H1 (cell line): Measurements from ENCODE around the gene FCAMR. TPM values are rescaled to one million over a fixed set of nuclear protein-coding genes. Genes with fewer than 3 reads are reported as not detected.

ENCODE experiments used
- CTCF ChIA-PET: fragments of 300-600 bp; sonication (Branson Sonifier 250); formaldehyde crosslinking; loops from one replicate; lab custom pipeline; 2021; ENCODE audit not compliant: partially characterized antibody; lab: Charles Lee
- POLR2A ChIA-PET: fragments of 300-600 bp; sonication (Branson Sonifier 250); formaldehyde crosslinking; loops from one replicate; lab custom pipeline; 2021; ENCODE audit warnings: inconsistent platforms; ENCODE audit not compliant: partially characterized antibody; lab: Charles Lee
- DNase-seq, 2 experiments: peaks; one replicate each; pipeline versions ENCODE4 v3.0.0 to v3.0.0-alpha.2; 2010 to 2022; ENCODE audit warnings: low spot score in 2 of 2, low read depth in 1 of 2, mixed read lengths in 1 of 2
- FAIRE-seq: peaks from 2 replicates; lab custom pipeline; 2011; peaks lifted over from hg19 to GRCh38; lab: Jason Lieb, UNC
- H2AFZ ChIP-seq: 2 replicates; pipeline ENCODE4 v1.8.1; 2012; ENCODE audit warnings: low read length, inconsistent platforms
- H2AK5ac ChIP-seq: 2 replicates; pipeline ENCODE4 v1.6.1; 2013; ENCODE audit warnings: low read depth, low read length
- H2BK120ac ChIP-seq: replicated peaks from 2 replicates; pipeline ENCODE3; 2013; ENCODE audit warnings: low read depth, low read length, inconsistent platforms
- H2BK12ac ChIP-seq: 2 replicates; pipeline ENCODE4 v1.6.1; 2013; ENCODE audit warnings: low read depth, low read length
- H2BK15ac ChIP-seq: 2 replicates; pipeline ENCODE4 v1.6.1; 2013; ENCODE audit warnings: low read length
- H2BK20ac ChIP-seq: 2 replicates; pipeline ENCODE4 v1.6.1; 2013; ENCODE audit warnings: low read length
- H2BK5ac ChIP-seq: 2 replicates; pipeline ENCODE4 v1.6.1; 2013; ENCODE audit warnings: low read depth, low read length
- H3K14ac ChIP-seq: 2 replicates; pipeline ENCODE4 v1.6.1; 2013; ENCODE audit warnings: inconsistent platforms; ENCODE audit not compliant: insufficient read length
- H3K18ac ChIP-seq: 2 replicates; pipeline ENCODE4 v1.6.1; 2013; ENCODE audit warnings: low read length; ENCODE audit errors: extremely low read depth
- H3K23ac ChIP-seq: 2 replicates; pipeline ENCODE4 v1.6.1; 2013; ENCODE audit warnings: inconsistent platforms; ENCODE audit not compliant: insufficient read length
- H3K23me2 ChIP-seq: 2 replicates; pipeline ENCODE4 v1.6.1; 2013; ENCODE audit warnings: low read depth, low read length
- H3K27ac ChIP-seq: 2 replicates; pipeline ENCODE4 v1.6.1; 2011; ENCODE audit warnings: low read depth, low read length, inconsistent platforms
- H3K27me3 ChIP-seq, 4 experiments: replicated peaks in 1 of 4; 1 replicate in 1 of 4; 2 replicates in 3 of 4; pipeline versions ENCODE4 v1.6.1 to v1.8.1; 2011 to 2013; ENCODE audit warnings: low read length in 3 of 4, mild to moderate bottlenecking in 3 of 4, inconsistent platforms in 2 of 4, mixed read lengths in 2 of 4, moderate library complexity in 1 of 4; ENCODE audit not compliant: control insufficient read depth in 3 of 4, insufficient read depth in 3 of 4; ENCODE audit errors: extremely low read depth in 1 of 4
- H3K36me3 ChIP-seq, 4 experiments: 2 replicates each; pipeline versions ENCODE4 v1.6.1 to v1.8.1; 2011 to 2013; ENCODE audit warnings: mild to moderate bottlenecking in 4 of 4, low read length in 3 of 4, moderate library complexity in 2 of 4, control low read depth in 1 of 4, inconsistent platforms in 1 of 4; ENCODE audit not compliant: insufficient read depth in 4 of 4, control insufficient read depth in 2 of 4
- H3K4ac ChIP-seq: replicated peaks from 2 replicates; pipeline ENCODE3; 2013; ENCODE audit warnings: low read length, low read depth, mixed read lengths, inconsistent platforms; ENCODE audit not compliant: insufficient read length
- H3K4me1 ChIP-seq, 4 experiments: replicated peaks in 1 of 4; 1 replicate in 1 of 4; 2 replicates in 3 of 4; pipeline versions ENCODE4 v1.6.1 to v1.8.1; 2011 to 2013; ENCODE audit warnings: low read length in 3 of 4, inconsistent platforms in 2 of 4, mixed read lengths in 1 of 4; ENCODE audit not compliant: insufficient read depth in 4 of 4, control insufficient read depth in 3 of 4
- H3K4me2 ChIP-seq, 2 experiments: 2 replicates each; pipeline versions ENCODE4 v1.6.1 to v1.8.1; 2011 to 2013; ENCODE audit warnings: low read depth in 2 of 2, low read length in 2 of 2, control low read depth in 1 of 2, inconsistent platforms in 1 of 2, mild to moderate bottlenecking in 1 of 2; ENCODE audit not compliant: insufficient read depth in 1 of 2
- H3K4me3 ChIP-seq, 4 experiments: fragments of 200-600, 300-600 bp in 1 of 4; sonication (generic), shearing (Covaris generic), sonication (Bioruptor Twin) in 1 of 4; 2 replicates each; pipeline versions ENCODE4 v1.5.1 to v1.8.1; 2011 to 2016; ENCODE audit warnings: low read length in 4 of 4, low read depth in 3 of 4, control low read depth in 2 of 4, inconsistent platforms in 2 of 4, mild to moderate bottlenecking in 2 of 4, mixed read lengths in 1 of 4, moderate library complexity in 1 of 4; ENCODE audit not compliant: insufficient read depth in 2 of 4; ENCODE audit errors: extremely low read depth in 1 of 4
- H3K56ac ChIP-seq: replicated peaks from 2 replicates; pipeline ENCODE3; 2013; ENCODE audit warnings: low read depth, mild to moderate bottlenecking, mixed read lengths, low read length, inconsistent platforms; ENCODE audit not compliant: insufficient read length
- H3K79me1 ChIP-seq: 2 replicates; pipeline ENCODE4 v1.6.1; 2013; ENCODE audit warnings: low read depth, low read length, control low read depth
- H3K79me2 ChIP-seq, 2 experiments: 2 replicates each; pipeline versions ENCODE4 v1.6.1 to v1.8.1; 2012 to 2013; ENCODE audit warnings: low read length in 2 of 2, mild to moderate bottlenecking in 2 of 2, inconsistent platforms in 1 of 2; ENCODE audit not compliant: insufficient read depth in 2 of 2, control insufficient read depth in 1 of 2
- H3K9ac ChIP-seq, 4 experiments: replicated peaks in 1 of 4; 1 replicate in 1 of 4; 2 replicates in 3 of 4; pipeline versions ENCODE4 v1.6.1 to v1.8.1; 2011 to 2013; ENCODE audit warnings: low read depth in 3 of 4, low read length in 3 of 4, control low read depth in 2 of 4, mild to moderate bottlenecking in 2 of 4, moderate library complexity in 2 of 4, inconsistent platforms in 1 of 4; ENCODE audit errors: extremely low read depth in 1 of 4
- H3K9me3 ChIP-seq, 2 experiments: 2 replicates each; pipeline versions ENCODE4 v1.6.1 to v1.8.1; 2012 to 2013; ENCODE audit warnings: mild to moderate bottlenecking in 2 of 2, moderate library complexity in 2 of 2, control low read depth in 1 of 2, inconsistent platforms in 1 of 2, low read depth in 1 of 2, low read length in 1 of 2, mixed read lengths in 1 of 2; ENCODE audit not compliant: insufficient read depth in 2 of 2
- H4K20me1 ChIP-seq, 2 experiments: replicated peaks in 1 of 2; 2 replicates each; pipeline versions ENCODE3 to v1.8.1; 2011 to 2013; ENCODE audit warnings: inconsistent platforms in 2 of 2, low read length in 2 of 2, mild to moderate bottlenecking in 1 of 2; ENCODE audit not compliant: insufficient read depth in 2 of 2, control insufficient read depth in 1 of 2
- H4K5ac ChIP-seq: 2 replicates; pipeline ENCODE4 v1.6.1; 2013; ENCODE audit warnings: low read length, low read depth, mixed read lengths, inconsistent platforms; ENCODE audit not compliant: insufficient read length
- H4K8ac ChIP-seq: 2 replicates; pipeline ENCODE4 v1.8.0; 2013; ENCODE audit warnings: mild to moderate bottlenecking, moderate library complexity, low read length, inconsistent platforms; ENCODE audit not compliant: insufficient read depth; ENCODE audit errors: extremely low read depth
- H4K91ac ChIP-seq: replicated peaks from 2 replicates; pipeline ENCODE3; 2013; ENCODE audit warnings: low read length, mixed read lengths, inconsistent platforms; ENCODE audit not compliant: insufficient read length
- ATF2 ChIP-seq: IDR thresholded peaks from 2 replicates; pipeline ENCODE4 v1.6.1; 2012; ENCODE audit warnings: low read length, inconsistent platforms
- CREB1 ChIP-seq: IDR thresholded peaks from 2 replicates; pipeline ENCODE4 v1.6.1; 2012; ENCODE audit warnings: inconsistent platforms
- HDAC2 ChIP-seq, 2 experiments: fragments of 300-600 bp in 1 of 2; sonication (generic) in 1 of 2; IDR thresholded peaks; 2 replicates each; pipeline ENCODE4 v1.6.1; 2011 to 2012; ENCODE audit warnings: low read depth in 2 of 2, low read length in 2 of 2, mild to moderate bottlenecking in 2 of 2, moderate library complexity in 2 of 2, borderline replicate concordance in 1 of 2, inconsistent platforms in 1 of 2
- KDM1A ChIP-seq: fragments of 200-600, 300-600 bp; sonication (generic); IDR thresholded peaks from 2 replicates; pipeline ENCODE4 v1.7.1; 2016; ENCODE audit warnings: mild to moderate bottlenecking, low read length, borderline replicate concordance
- MAX ChIP-seq: IDR thresholded peaks from 2 replicates; pipeline ENCODE4 v1.6.1; 2012; ENCODE audit warnings: inconsistent platforms
- SP1 ChIP-seq: IDR thresholded peaks from 2 replicates; pipeline ENCODE4 v1.6.1; 2011; ENCODE audit warnings: low read depth, low read length
- TAF7 ChIP-seq: optimal IDR thresholded peaks from 2 replicates; pipeline ENCODE3; 2011; ENCODE audit warnings: low read depth, mild to moderate bottlenecking, inconsistent platforms, low read length, moderate library complexity, borderline replicate concordance
- TBP ChIP-seq: IDR thresholded peaks from 2 replicates; pipeline ENCODE4 v1.6.1; 2011; ENCODE audit warnings: low read depth, low read length, improper control_type of control experiment
- WGBS, 2 experiments: shearing (Covaris generic) in 1 of 2; methylation state at CpG; one replicate each; pipeline versions ENCODE4 v1.1.6 to v1.1.7; 2013 to 2015; ENCODE audit warnings: low lambda C conversion rate in 2 of 2, mixed read lengths in 2 of 2, inconsistent platforms in 1 of 2, low coverage in 1 of 2, missing lambda C conversion rate in 1 of 2; ENCODE audit not compliant: insufficient replicate concordance in 2 of 2, insufficient coverage in 1 of 2, insufficient read length in 1 of 2; ENCODE audit errors: extremely low coverage in 1 of 2, missing lambda C conversion rate in 1 of 2; 5-methylcytosine and 5-hydroxymethylcytosine counted together
- polyA plus RNA-seq, 7 experiments: library from polyadenylated mRNA; depleted of rRNA in 3 of 7; stranded (reverse) in 5 of 7; unstranded in 2 of 7; fragments of >200 nt in 5 of 7; fragments of 200-250 nt in 2 of 7; gene quantifications; 1 replicate in 5 of 7; 2 replicates in 1 of 7; 4 replicates in 1 of 7; pipeline versions ENCODE4 v1.2.1 to v1.2.3, GENCODE V29; 2011 to 2013; ENCODE audit warnings: missing spikeins in 2 of 7, mixed read lengths in 2 of 7
- total RNA-seq: library from RNA; stranded (reverse); fragmentation: NEBNext Ultra II Directional; extraction: Animal tissue kit (Norgen Biotek cat#: 25700); gene quantifications from 2 replicates; pipeline ENCODE4 v1.2.1, GENCODE V29; 2021
- TF ChIP-seq, protein P1 (sequence below), 3 experiments: IDR thresholded peaks; 1 replicate in 2 of 3; 2 replicates in 1 of 3; pipeline versions ENCODE4 v1.5.1 to v1.6.1; 2011; ENCODE audit warnings: low read length in 3 of 3, mild to moderate bottlenecking in 3 of 3, inconsistent platforms in 2 of 3, low read depth in 1 of 3, moderate library complexity in 1 of 3; ENCODE audit not compliant: insufficient read depth in 1 of 3; ENCODE audit errors: control extremely low read depth in 1 of 3

Gene FCAMR
- total and polyA plus RNA-seq, 2 of the 8 experiments (the other 6 are each of a cell fraction or from before 2014, with no cell fraction given): not detected

- no peak overlapping the region for H3K18ac ChIP-seq
- peaks cover 0 to 2% (median 0%) of the 10 kb centered on the region in 4 experiments; a peak in 2 of 8 replicates for H3K36me3 ChIP-seq
- H2AK5ac ChIP-seq: no peak overlapping the region
- H3K9ac ChIP-seq: no peak overlapping the region
- H2BK120ac ChIP-seq: no peak overlapping the region
- peaks cover 0 to 3% (median 0%) of the 10 kb centered on the region in 4 experiments; a peak in 2 of 7 replicates for H3K4me1 ChIP-seq
- H3K56ac ChIP-seq: no peak overlapping the region
- H4K20me1 ChIP-seq: no peaks in the 10 kb centered on the region
- H2BK20ac ChIP-seq: no peak overlapping the region
- WGBS, 2 experiments: 76% methylated on average over 2 of the region's 2 CpGs; no CpG with 5 or more reads in 1 of the 2 experiments
- H3K79me2 ChIP-seq: no peaks in the 10 kb centered on the region
- H4K91ac ChIP-seq: no peak overlapping the region
- H2BK15ac ChIP-seq: no peak overlapping the region
- H4K5ac ChIP-seq: no peak overlapping the region
- H2AFZ ChIP-seq: no peak overlapping the region
- no peak overlapping the region for H3K27ac ChIP-seq
- no peak overlapping the region for H3K14ac ChIP-seq
- FAIRE-seq (no peak), DNase-seq (no peak)
- H2BK12ac ChIP-seq: no peak overlapping the region
- H3K27me3 ChIP-seq: no peaks in the 10 kb centered on the region
- H3K4ac ChIP-seq: no peak overlapping the region
- H3K23me2 ChIP-seq: no peaks in the 10 kb centered on the region
- no peak overlapping the region for H3K23ac ChIP-seq
- no peak overlapping the region for H3K4me3 ChIP-seq
- H3K79me1 ChIP-seq: no peaks in the 10 kb centered on the region
- H3K4me2 ChIP-seq: no peak overlapping the region
- POLR2A ChIA-PET: interaction anchor here (2.1 kb wide), 1 partner anchor 11 kb away, joined by 4 read pairs; no protein-coding TSS in a partner anchor
- H2BK5ac ChIP-seq: no peak overlapping the region
- no peaks in the 10 kb centered on the region for H3K9me3 ChIP-seq
- no peak overlapping the region for H4K8ac ChIP-seq
- CTCF ChIA-PET: interaction anchor here (0.7 to 10.5 kb wide), 3 partner anchors 12 to 30 kb away, joined by 3 to 122 read pairs (median 4); no protein-coding TSS in a partner anchor
- TF ChIP-seq TBP (no peak), SP1 (no peak), ATF2 (no peak), CREB1 (no peak), MAX (no peak), TAF7 (no peak), HDAC2 (IDR thresholded peaks at IDR 0.05; ENCODE audit: borderline replicate concordance in 1 of 2, low read depth in 2 of 2, low read length in 2 of 2) (no peak), KDM1A (no peak)
- TF ChIP-seq, protein P1, sequence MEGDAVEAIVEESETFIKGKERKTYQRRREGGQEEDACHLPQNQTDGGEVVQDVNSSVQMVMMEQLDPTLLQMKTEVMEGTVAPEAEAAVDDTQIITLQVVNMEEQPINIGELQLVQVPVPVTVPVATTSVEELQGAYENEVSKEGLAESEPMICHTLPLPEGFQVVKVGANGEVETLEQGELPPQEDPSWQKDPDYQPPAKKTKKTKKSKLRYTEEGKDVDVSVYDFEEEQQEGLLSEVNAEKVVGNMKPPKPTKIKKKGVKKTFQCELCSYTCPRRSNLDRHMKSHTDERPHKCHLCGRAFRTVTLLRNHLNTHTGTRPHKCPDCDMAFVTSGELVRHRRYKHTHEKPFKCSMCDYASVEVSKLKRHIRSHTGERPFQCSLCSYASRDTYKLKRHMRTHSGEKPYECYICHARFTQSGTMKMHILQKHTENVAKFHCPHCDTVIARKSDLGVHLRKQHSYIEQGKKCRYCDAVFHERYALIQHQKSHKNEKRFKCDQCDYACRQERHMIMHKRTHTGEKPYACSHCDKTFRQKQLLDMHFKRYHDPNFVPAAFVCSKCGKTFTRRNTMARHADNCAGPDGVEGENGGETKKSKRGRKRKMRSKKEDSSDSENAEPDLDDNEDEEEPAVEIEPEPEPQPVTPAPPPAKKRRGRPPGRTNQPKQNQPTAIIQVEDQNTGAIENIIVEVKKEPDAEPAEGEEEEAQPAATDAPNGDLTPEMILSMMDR (IDR thresholded peaks at IDR 0.05; ENCODE audit: control extremely low read depth in 1 of 3, insufficient read depth in 1 of 3, low read depth in 1 of 3, low read length in 3 of 3): no peak
Observed at GRCh38 chr1:207019661-207020060, 49.4 kb upstream of the FCAMR start.
